Thoracic aorta (tissue), 2 donors: ENCODE data around the gene DNAJB8. TPM values are rescaled to one million over a fixed set of nuclear protein-coding genes. Genes with fewer than 3 reads are reported as not detected.

Experiments used
- ATAC-seq: fragments of 150-250 bp; one replicate; pipeline ENCODE4 v1.8.0; 2017; ENCODE audit warnings: low read depth; ENCODE audit not compliant: insufficient number of reproducible peaks, low FRiP score
- DNase-seq: peaks from one replicate; pipeline ENCODE4 v3.0.0-alpha.2; 2020; ENCODE audit warnings: low spot score
- H3K27ac ChIP-seq, 2 donors: fragments of 200-600 bp; sonication (generic); 1 replicate in 1 of 2; 2 replicates in 1 of 2; pipeline ENCODE4 v1.5.1; 2016; ENCODE audit warnings: mild to moderate bottlenecking in 2 of 2, moderate library complexity in 2 of 2
- H3K27me3 ChIP-seq: fragments of 200-600 bp; sonication (generic); replicated peaks from 2 replicates; pipeline ENCODE4 v1.6.0; 2016; ENCODE audit warnings: mild to moderate bottlenecking; ENCODE audit not compliant: insufficient read depth
- H3K36me3 ChIP-seq: fragments of 200-600 bp; sonication (generic); one replicate; pipeline ENCODE4 v1.5.1; 2016
- H3K4me1 ChIP-seq, 2 donors: fragments of 200-600 bp; sonication (generic); 1 replicate in 1 of 2; 2 replicates in 1 of 2; pipeline versions ENCODE4 v1.5.1 to v1.6.0; 2016; ENCODE audit warnings: low read depth in 2 of 2, mild to moderate bottlenecking in 1 of 2; ENCODE audit not compliant: control insufficient read depth in 1 of 2
- H3K4me3 ChIP-seq: fragments of 200-600 bp; sonication (generic); 2 replicates; pipeline ENCODE4 v1.5.1; 2016; ENCODE audit warnings: mild to moderate bottlenecking
- H3K9me3 ChIP-seq: fragments of 200-600 bp; sonication (generic); 2 replicates; pipeline ENCODE4 v1.5.1; 2016
- CTCF ChIP-seq: fragments of 200-600 bp; sonication (generic); IDR thresholded peaks from one replicate; pipeline ENCODE4 v1.5.1; 2019; ENCODE audit warnings: antibody characterized with exemption
- total RNA-seq, 2 donors: library from RNA; depleted of rRNA; stranded (reverse); fragments of >200 nt; gene quantifications; one replicate each; pipeline versions ENCODE4 v1.1.0 to v1.2.3, GENCODE V29; 2016

The DNAJB8 gene
- total RNA-seq, 2 donors from 2014 or later, result not detected

- H3K36me3 ChIP-seq, result no peaks in the 10 kb centered on the region
- H3K27ac ChIP-seq, result peak overlapping the region in 1 of 2 donors; percentile 38
- no peaks in the 10 kb centered on the region for H3K9me3 ChIP-seq
- H3K4me3 ChIP-seq, result peak overlapping the region; percentile 80
- peaks cover 88% of the 10 kb centered on the region for H3K27me3 ChIP-seq
- peaks cover 38 to 70% of the 10 kb centered on the region in 2 donors for H3K4me1 ChIP-seq
- DNase-seq (no peak), ATAC-seq (no peak)
- TF ChIP-seq CTCF, result no peak
These were observed 21.9 kb upstream of the DNAJB8 start for GRCh38 chr3:128488636-128488990.

GRCh38 chr3:128487813-128488635, 21.3 kb upstream of the DNAJB8 start:
- H3K4me3 ChIP-seq, result peak overlapping the region; percentile 80
- H3K9me3 ChIP-seq, result no peaks in the 10 kb centered on the region
- peaks cover 88% of the 10 kb centered on the region for H3K27me3 ChIP-seq
- ATAC-seq, result no peak
- peak; percentile 45 for DNase-seq
- no peak for TF ChIP-seq CTCF
- H3K36me3 ChIP-seq, result no peaks in the 10 kb centered on the region
- peak overlapping the region in 1 of 2 donors; percentile 38 for H3K27ac ChIP-seq
- peaks cover 43 to 70% of the 10 kb centered on the region in 2 donors for H3K4me1 ChIP-seq

- peaks cover 43 to 67% of the 10 kb centered on the region in 2 donors for H3K4me1 ChIP-seq
These were observed 20.8 kb upstream of the DNAJB8 start for GRCh38 chr3:128487538-128487812.

GRCh38 chr3:128486681-128487537, 20.2 kb upstream of the DNAJB8 start:
- no peak for ATAC-seq
- Histone ChIP-seq H3K27me3 (peaks cover 79% of the 10 kb centered on the region), H3K4me3 (peak overlapping the region; percentile 80), H3K4me1 (peaks cover 39 to 65% of the 10 kb centered on the region in 2 donors), H3K9me3 (no peaks in the 10 kb centered on the region), H3K27ac (no peak overlapping the region), H3K36me3 (no peaks in the 10 kb centered on the region)
- no peak for DNase-seq
- TF ChIP-seq CTCF, result no peak

More at GRCh38 chr3:128487538-128487812, 20.8 kb upstream of the DNAJB8 start:
- H3K9me3 ChIP-seq, result no peaks in the 10 kb centered on the region
- H3K27ac ChIP-seq, result no peak overlapping the region
- TF ChIP-seq CTCF, result no peak
- H3K4me3 ChIP-seq, result peak overlapping the region; percentile 80
- peaks cover 84% of the 10 kb centered on the region for H3K27me3 ChIP-seq
- no peak for ATAC-seq
- DNase-seq, result no peak
- no peaks in the 10 kb centered on the region for H3K36me3 ChIP-seq

- ATAC-seq (no peak), DNase-seq (no peak)
- peak overlapping the region in 1 of 2 donors; percentile 22 for H3K27ac ChIP-seq
- no peak for TF ChIP-seq CTCF
- H3K9me3 ChIP-seq, result no peaks in the 10 kb centered on the region
- H3K4me1 ChIP-seq, result peaks cover 39 to 64% of the 10 kb centered on the region in 2 donors
- H3K4me3 ChIP-seq, result peak overlapping the region; percentile 80
- peaks cover 73% of the 10 kb centered on the region for H3K27me3 ChIP-seq
- no peaks in the 10 kb centered on the region for H3K36me3 ChIP-seq
These were observed 19.5 kb upstream of the DNAJB8 start for GRCh38 chr3:128486205-128486628.
